ENCODE data around the gene GRK2. TPM values are rescaled to one million over a fixed set of nuclear protein-coding genes. Genes with fewer than 3 reads are reported as not detected.

Gene GRK2
- total RNA-seq, 3 donors from 2014 or later, result 41.1 to 52.8 (median 52.1) TPM

DNA sequence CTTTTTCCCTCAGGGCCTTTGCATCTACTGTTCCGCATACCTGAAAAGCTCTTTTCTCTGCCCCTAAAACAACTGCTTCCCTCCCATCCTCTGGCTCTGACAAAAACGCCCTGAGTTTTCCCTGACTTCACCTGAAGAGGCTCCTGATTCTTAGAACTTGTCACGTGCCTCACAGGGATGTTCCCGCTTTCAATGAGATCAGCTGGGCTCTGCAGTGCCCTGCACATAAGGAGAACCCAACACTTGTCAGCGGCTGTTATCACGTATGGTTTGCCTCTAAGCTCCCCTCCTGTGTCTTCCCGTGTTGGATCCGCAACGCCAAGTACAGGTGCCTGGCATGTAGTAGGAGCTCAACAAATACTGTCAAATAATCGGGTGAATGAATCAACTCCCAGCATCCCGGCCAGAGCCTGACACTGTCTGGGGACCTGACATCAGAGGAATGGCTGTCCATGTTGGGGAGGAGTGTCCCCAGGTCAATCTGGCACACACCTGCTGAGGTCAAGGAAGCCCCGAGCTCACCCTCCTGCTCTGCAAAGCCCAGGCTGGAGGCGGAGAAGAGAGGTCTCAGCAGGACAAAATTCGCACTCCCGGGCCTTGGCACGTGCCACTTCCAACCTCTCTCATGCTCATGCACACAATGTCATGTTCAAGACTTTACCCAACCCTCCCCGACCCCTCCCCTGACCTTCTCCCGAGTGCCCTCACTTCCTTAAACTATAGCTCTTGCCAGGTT is 4.2 kb upstream of the GRK2 start:
- peak overlapping the region in 2 of 3 donors; percentile 47 to 69 for H3K4me3 ChIP-seq
- H3K27me3 ChIP-seq, result no peaks in the 10 kb centered on the region
- H3K9me3 ChIP-seq, result no peaks in the 10 kb centered on the region
- TF ChIP-seq POLR2A (IDR thresholded peaks at IDR 0.05), result no peak
- TF ChIP-seq POLR2AphosphoS5 (IDR thresholded peaks at IDR 0.05), result no peak
- TF ChIP-seq, protein P1, sequence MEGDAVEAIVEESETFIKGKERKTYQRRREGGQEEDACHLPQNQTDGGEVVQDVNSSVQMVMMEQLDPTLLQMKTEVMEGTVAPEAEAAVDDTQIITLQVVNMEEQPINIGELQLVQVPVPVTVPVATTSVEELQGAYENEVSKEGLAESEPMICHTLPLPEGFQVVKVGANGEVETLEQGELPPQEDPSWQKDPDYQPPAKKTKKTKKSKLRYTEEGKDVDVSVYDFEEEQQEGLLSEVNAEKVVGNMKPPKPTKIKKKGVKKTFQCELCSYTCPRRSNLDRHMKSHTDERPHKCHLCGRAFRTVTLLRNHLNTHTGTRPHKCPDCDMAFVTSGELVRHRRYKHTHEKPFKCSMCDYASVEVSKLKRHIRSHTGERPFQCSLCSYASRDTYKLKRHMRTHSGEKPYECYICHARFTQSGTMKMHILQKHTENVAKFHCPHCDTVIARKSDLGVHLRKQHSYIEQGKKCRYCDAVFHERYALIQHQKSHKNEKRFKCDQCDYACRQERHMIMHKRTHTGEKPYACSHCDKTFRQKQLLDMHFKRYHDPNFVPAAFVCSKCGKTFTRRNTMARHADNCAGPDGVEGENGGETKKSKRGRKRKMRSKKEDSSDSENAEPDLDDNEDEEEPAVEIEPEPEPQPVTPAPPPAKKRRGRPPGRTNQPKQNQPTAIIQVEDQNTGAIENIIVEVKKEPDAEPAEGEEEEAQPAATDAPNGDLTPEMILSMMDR (IDR thresholded peaks at IDR 0.05), result no peak
- DNase-seq (ENCODE audit: low spot score in 2 of 2), result no peak
- peak overlapping the region; percentile 69 to 73 for H3K27ac ChIP-seq
- intact Hi-C loops (cut with DNase I; ENCODE audit: low total_unique reads), result no loop called here
- H3K4me1 ChIP-seq, result peaks cover 3 to 19% of the 10 kb centered on the region in 2 donors
- no peaks in the 10 kb centered on the region for H3K36me3 ChIP-seq

DNA sequence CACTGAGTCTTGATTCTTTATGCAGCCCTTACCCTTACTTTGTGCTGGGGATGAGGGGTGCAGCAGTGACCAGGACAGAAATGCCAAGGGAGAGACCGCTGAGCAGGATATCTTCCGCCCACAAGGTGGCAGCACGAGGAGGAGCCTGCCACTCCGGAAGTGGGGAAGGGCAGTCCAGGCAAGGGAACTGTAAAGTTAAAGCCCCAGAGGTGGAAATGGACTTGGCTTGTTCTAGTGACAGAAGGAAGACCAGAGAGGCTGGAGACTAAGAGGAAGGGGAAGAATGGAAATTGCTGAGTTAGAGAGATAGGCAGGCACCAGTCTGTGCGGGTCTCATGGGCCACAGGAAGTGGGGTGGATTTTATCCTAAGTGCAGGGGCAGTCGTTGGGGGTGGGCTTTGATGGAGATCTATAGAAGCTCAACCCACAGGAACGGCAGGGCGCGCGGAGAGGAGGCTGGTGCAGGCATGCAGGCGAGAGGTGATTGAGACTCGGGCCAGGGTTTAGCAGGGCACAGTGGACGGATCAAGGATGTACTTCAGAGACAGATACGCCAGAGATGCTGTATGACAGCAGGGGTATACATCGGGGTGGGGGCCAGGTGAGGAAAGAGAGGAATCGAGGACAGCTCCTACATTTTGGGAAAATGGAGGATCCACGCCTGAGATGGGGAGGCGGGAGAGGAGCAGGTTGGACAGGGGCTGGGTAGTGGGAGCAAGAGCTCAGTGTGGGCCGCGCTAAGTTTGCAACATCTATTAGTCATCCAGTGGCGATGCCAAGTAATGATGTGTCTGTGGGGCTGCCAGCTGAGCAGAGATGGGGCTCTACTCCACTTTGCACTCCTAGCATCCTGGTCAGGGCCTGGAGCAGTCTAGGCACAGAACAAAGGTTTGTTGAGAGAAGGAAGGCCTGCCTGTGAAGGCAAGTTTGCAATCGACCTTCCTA is 3.3 kb upstream of the GRK2 start:
- Histone ChIP-seq H3K4me1 (peaks cover 3 to 25% of the 10 kb centered on the region in 2 donors), H3K4me3 (peak overlapping the region in 1 of 3 donors; percentile 16), H3K36me3 (no peaks in the 10 kb centered on the region), H3K9me3 (no peaks in the 10 kb centered on the region), H3K27ac (peak overlapping the region; percentile 33 to 73), H3K27me3 (no peaks in the 10 kb centered on the region)
- TF ChIP-seq, protein P1 (IDR thresholded peaks at IDR 0.05), result peak; percentile 27 to 85 (median 74)
- TF ChIP-seq POLR2AphosphoS5 (IDR thresholded peaks at IDR 0.05) (peak; percentile 39 to 60 (median 39)), POLR2A (IDR thresholded peaks at IDR 0.05) (no peak)
- DNase-seq (ENCODE audit: low spot score in 2 of 2), result peak; percentile 73 to 81
- intact Hi-C loops (cut with DNase I; ENCODE audit: low total_unique reads), result loop anchor here (1.0 kb wide), 1 partner anchor 51 kb away; no protein-coding TSS in a partner anchor

DNA sequence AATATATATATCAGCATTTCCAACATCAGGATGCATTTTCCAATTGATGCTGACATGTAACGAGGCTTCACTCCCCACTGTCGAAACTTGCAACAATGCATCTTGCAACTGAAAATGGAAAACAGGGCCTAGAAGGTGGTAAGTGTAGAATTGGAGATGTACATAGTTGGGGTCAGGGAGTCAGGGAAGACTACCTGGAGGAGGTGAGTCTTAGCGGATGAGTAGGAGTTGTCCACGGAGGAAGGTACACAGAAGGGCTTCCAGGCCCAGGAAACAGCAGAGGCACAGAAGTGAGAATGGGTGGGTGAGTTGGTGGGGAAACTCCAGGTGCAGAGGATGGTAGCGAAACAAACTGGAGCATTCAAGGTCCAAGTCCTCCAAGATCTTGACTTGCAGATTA is 2.0 kb upstream of the GRK2 start:
- H3K4me3 ChIP-seq, result no peak overlapping the region
- H3K27ac ChIP-seq, result no peak overlapping the region
- no peaks in the 10 kb centered on the region for H3K9me3 ChIP-seq
- DNase-seq (ENCODE audit: low spot score in 2 of 2), result no peak
- TF ChIP-seq POLR2A (IDR thresholded peaks at IDR 0.05) (no peak), POLR2AphosphoS5 (IDR thresholded peaks at IDR 0.05) (no peak)
- TF ChIP-seq, protein P1 (IDR thresholded peaks at IDR 0.05), result no peak
- no peaks in the 10 kb centered on the region for H3K36me3 ChIP-seq
- H3K27me3 ChIP-seq, result no peaks in the 10 kb centered on the region
- peaks cover 7 to 33% of the 10 kb centered on the region in 2 donors for H3K4me1 ChIP-seq
- intact Hi-C loops (cut with DNase I; ENCODE audit: low total_unique reads), result no loop called here

- no peaks in the 10 kb centered on the region for H3K36me3 ChIP-seq
- no peak overlapping the region for H3K4me3 ChIP-seq
- H3K27me3 ChIP-seq, result no peaks in the 10 kb centered on the region
- peak overlapping the region; percentile 83 to 92 for H3K27ac ChIP-seq
- TF ChIP-seq, protein P1 (IDR thresholded peaks at IDR 0.05), result no peak
- no peak for TF ChIP-seq POLR2AphosphoS5 (IDR thresholded peaks at IDR 0.05)
- intact Hi-C loops (cut with DNase I; ENCODE audit: low total_unique reads), result no loop called here
- DNase-seq (ENCODE audit: low spot score in 2 of 2), result no peak
- no peaks in the 10 kb centered on the region for H3K9me3 ChIP-seq
- peaks cover 7 to 41% of the 10 kb centered on the region in 2 donors for H3K4me1 ChIP-seq
Measured at GRCh38 chr11:67264877-67265632, 1.2 kb upstream of the GRK2 start.
